ENCODE data around the gene ACHE.
"Not testable (repeated sequence)": the region's sequence is repeated elsewhere in the genome, so short reads cannot be mapped to it uniquely, and the experiment has no call there.

ACHE gene

DNA sequence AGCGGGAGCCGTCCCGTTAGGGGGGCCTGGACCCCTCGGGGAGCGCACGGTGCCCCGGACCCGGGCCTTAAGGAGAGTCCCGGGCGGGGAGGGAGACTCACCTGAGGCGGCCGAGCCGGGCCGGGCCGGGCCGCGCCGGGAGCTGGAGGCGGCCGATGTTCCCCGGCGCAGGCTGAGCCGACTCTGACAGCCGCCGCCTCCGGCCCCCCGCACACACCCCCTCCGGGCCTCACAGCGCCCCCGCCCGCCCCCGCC is at the start of gene ACHE:
Gene ACHE (minus strand): TSS at position 188 of the 255 bp plus-strand sequence. CDS start 1,656 bp downstream, outside the sequence.
- DNase-seq (ENCODE audit: low read depth in 2 of 2) = no peak

DNA sequence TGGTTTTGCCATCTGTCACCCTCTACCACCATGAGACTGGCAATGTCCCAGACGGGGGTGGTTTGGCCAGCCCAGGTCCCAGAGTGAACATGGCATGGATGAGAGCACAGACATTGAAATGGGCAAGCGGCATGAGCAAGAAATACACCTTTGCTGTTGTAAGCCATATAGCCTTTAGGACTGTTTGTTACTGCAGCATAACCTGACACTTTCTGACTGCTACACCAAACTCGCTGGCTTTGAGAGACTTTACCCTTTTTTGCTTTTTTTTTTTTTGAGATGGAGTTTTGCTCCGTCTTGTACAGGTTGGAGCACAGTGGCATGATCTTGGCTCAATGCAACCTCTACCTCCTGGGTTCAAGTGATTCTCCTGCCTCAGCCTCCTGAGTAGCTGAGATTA is 48.5 kb upstream of the ACHE start:
- no peak for DNase-seq (ENCODE audit: low read depth in 2 of 2)

DNA sequence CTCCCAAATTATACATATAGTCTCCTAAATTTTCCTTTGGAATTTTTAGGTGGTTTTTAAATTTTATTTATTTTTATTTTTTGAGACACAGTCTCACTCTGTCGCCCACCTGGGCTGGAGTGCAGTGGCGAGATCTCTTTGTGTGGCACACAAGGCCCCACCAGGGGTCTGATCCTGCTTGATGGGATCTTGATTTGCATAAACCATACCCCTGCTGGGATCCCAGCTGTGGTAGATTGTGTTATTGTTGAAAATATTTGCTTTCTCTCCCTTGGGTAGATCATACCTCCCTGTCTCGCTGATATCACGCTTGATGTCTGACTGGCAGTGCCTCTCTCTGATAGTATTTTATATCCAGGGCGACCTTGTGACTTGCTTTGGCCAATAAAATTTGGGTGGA is 48.0 kb upstream of the ACHE start:
- DNase-seq (ENCODE audit: low read depth in 2 of 2) = no peak

DNA sequence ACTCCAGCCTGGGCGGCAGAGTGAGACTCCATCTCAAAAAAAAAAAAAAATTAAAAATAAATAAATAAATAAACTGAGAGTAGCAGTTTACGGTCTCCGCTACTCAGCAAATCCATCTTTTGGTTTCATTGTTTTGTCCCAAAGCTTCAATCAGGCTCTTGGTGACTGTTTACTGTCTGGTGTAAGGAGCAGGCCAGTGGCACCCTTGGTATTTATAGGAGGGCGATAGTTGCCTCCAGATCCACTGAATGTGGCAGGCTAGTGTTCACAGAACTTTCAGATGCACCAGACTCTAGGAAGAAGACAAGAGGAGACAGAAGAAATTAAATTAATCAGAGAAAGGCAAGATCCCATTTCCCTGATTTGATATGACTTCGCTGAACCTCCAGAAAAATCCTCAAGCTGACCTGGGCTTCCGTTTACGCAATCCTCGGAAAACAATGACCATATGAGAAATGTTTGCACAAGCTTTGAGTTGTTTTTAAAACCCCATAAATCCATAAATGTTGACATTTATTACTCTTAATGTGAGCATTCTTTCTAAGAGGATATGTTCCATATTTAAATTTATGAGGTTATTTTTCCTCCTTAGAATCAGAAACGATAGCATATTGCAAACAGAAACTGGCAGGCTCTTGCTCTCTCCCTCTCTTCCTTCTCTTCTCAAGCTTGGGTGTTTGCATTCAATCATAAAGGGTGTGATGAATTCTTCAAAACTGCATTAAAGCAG is 46.5 kb upstream of the ACHE start:
- DNase-seq (ENCODE audit: low read depth in 2 of 2) = no peak

DNA sequence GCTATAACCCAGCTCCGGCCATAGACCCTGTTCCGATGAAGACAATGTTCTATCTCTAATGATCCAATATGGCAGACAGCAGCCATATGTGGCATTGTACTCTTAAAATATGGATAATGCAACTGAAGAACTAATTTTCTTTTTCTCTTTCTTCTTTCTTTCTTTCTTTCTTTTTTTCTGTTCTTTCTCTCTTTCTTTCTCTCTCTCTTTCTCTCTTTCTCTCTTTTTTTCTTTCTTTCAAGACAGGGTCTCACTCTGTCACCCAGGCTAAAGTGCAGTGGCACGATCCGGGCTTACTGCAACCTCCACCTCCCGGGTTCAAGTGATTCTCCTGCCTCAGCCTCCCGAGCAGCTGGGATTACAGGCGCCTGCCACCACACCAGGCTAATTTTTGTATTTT is 40.5 kb upstream of the ACHE start:
- DNase-seq (ENCODE audit: low read depth in 2 of 2) = not testable (repeated sequence)

DNA sequence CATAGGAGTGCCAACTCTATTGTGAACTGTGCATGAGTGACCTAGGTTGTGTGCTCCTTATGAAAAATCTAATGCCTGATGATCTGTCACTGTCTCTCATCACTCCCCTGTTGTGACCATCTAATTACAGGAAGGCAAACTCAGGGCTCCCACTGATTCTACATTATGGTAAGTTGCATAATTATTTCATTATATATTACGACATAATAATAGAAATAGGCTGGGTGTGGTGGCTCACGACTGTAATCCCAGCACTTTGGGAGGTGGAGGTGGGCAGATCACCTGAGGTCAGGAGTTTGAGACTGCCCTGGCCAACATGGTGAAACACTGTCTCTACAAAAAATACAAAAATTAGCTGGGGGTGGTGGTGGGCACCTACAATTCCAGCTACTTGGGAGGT is 39.7 kb upstream of the ACHE start:
- DNase-seq (ENCODE audit: low read depth in 2 of 2) = not testable (repeated sequence)

DNA sequence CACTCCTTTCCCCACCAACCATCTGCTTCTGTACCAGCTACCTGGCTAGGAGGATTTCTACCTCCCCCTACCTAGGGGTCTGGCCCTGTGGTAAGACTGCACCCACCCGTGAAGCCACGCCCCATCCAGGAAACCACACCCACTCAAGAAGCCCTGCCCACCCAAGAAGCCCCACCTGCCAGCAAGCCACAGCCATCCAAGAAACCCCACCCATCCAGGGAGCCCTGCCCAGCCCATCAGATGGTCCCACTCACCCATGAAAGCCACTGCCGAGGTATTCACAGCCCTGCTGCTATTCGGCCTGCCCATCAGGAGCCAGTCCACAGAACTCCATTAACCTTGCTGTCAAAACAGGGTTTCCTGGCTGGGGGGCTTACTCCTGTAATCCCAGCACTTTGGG is 38.0 kb upstream of the ACHE start:
- no peak for DNase-seq (ENCODE audit: low read depth in 2 of 2)

DNA sequence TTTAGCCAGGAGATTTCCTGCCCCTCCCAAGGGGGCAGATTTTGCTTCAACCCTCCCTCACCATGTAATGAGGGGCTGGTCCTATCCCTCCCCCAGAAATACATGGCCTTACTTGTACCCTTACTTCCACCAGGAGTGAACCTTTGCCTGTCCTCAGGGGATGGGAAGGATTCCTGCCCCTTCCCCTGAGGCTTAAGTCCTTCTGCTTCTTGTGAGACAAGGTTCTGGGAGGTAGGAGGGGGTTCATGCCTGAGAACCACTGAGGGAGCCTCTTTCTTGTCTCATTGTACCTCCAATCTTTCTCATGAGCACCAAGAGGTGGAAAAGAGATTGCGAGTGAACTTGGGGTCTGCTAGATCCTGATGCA is 34.1 kb upstream of the ACHE start:
- no peak for DNase-seq (ENCODE audit: low read depth in 2 of 2)

DNA sequence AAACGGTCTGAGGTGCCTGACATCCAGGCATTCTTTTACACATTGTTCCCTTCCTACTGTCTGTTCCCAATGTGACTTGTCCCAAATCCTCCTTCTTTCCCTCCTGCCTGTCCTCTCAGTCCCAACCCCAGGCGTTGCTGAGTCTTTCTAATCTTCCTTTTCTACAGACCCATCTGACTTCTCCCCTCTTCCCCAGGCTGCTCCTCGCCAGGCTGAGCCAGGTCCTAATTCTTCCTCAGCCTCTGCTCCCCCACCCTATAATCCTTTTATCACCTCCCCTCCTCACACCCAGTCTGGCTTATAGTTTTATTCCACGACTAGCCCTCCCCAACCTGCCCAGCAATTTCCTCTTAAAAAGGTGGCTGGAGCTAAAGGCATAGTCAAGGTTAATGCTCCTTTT is 27.9 kb upstream of the ACHE start:
- not testable (repeated sequence) for DNase-seq (ENCODE audit: low read depth in 2 of 2)

DNA sequence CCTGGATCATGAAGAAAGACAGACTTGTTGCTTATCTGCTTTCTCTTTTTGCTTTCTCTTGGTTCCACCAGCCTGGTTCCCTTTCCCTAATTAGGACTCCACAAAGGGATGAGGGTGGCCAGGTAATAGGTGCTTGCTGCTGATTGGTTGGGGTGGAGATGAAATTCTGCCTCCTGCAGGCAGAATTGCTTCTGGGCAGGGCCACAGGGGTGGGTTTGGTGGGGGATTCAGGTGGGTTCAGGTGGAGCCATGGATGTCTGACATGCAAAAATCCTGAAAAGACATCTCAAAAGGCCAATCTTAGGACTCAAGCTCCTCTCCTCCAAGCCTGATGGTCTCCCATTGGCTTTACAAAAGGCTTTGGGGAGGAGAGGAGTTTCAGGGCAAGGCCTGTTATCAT is 25.4 kb upstream of the ACHE start:
- DNase-seq (ENCODE audit: low read depth in 2 of 2) = no peak

DNA sequence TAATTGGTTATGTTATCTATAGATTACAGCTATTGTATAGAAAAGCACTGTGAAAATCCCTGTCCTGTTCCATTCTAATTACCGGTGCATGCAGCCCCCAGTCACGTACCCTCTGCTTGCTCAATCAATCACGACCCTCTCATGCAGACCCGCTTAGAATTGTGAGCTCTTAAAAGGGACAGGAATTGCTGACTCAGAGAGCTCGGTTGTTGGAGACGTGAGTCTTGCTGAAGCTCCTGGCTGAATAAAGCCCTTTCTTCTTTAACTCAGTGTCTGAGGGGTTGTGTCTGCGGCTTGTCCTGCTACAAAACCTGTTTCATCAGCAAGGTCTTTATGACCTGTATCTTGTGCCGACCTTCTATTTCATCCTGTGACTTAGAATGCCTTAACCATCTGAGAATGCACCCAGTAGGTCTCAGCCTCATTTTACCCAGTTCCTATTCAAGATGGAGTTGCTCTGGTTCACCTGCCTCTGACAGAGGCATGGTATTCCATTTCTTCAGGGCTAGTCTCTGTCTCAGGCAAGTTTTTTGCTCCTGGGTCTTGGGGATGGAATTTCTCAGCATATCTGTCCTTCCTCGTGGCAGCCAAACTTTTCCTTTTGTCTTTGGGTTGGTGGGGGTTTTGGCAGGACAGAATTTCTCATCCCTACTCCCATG is 24.2 kb upstream of the ACHE start:
- not testable (repeated sequence) for DNase-seq (ENCODE audit: low read depth in 2 of 2)

DNA sequence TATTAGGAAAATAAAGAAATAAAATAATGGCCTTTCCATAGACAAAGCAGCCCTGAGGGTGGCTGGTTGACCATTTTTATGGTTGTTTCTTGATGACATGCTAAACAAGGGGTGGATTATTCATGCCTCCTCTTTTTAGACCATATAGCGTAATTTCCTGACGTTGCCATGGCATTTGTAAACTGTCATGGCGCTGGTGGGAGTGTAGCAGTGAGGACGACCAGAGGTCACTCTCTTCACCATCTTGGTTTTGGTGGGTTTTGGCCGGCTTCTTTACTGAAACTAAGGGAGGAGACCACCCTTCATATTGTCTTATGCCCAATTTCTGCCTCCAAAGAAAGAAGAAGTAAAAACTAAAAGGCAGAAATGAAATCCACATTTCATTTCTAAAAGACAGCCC is 23.6 kb upstream of the ACHE start:
- DNase-seq (ENCODE audit: low read depth in 2 of 2) = not testable (repeated sequence)

DNA sequence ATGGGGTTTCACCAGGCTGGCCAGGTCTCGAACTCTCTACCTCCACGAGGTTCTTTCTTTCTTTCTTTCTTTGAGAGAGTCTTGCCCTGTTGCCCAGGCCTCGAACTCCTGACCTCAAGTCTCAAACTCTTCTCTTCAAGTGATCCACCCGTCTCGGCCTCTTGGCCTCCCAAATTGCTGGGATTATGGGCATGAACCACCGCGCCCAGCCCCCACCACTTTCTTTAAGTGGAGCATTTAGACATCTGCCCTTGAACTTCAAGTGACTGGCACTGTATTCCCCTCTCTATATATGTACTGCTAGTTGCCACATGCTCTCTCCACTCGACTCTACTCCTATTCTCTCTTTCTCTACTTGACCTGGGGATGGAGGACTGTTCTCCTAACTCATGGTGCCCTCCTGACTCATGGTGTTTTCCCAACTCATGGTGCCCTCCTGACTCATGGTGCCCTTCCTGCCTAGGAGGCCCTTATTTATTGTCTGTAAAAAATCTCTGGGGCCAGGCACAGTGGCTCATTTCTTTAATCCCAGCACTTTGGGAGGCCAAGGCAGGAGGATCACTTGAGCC is 19.3 kb upstream of the ACHE start:
- DNase-seq (ENCODE audit: low read depth in 2 of 2) = no peak

DNA sequence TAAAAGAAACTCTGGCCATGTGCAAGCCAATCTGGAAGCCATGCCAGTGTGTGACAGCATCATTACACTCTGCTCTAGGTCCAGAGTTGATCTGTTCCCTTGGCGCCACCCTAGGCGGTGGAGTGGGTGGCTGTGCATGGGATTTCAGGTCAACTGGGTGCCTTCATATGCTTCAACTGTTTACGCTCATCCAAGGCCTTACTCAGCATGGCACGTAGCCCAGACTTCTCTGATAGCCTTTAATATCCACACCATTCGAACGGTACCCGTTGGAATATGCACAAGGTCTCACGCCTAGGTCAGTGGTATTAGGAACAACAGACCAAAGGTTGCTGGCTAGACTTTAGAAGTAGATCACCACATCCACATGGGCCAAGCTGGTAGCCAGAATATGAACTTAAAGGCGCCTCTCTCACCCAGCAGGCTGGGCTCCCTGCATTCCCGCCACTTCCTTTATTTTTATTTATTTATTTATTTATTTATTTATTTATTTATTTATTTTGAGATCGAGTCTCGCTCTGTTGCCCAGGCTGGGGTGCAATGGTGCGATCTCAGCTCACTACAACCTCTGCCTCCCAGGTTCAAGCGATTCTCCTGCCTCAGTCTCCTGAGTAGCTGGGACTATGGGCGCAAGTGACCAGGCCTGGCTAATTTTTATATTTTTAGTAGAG is 18.7 kb upstream of the ACHE start:
- no peak for DNase-seq (ENCODE audit: low read depth in 2 of 2)

DNA sequence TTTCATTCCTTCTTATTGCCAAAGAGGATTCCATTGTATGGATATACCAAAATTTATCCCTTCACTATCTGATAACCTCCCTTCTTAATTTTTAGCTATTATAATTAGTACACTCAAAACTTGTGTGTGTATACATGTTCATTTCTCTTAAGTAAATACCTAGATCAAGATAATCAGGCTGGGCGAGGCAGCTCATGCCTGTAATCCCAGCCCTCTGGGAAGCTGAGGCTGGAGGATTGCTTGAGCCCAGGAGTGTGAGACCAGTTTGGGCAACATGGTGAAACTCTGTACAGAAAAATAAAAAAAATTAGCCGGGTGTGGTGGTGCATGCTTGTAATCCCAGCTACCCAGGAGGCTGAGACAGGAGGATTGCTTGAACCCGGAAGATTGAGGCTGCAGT is 15.8 kb upstream of the ACHE start:
- no peak for DNase-seq (ENCODE audit: low read depth in 2 of 2)

DNA sequence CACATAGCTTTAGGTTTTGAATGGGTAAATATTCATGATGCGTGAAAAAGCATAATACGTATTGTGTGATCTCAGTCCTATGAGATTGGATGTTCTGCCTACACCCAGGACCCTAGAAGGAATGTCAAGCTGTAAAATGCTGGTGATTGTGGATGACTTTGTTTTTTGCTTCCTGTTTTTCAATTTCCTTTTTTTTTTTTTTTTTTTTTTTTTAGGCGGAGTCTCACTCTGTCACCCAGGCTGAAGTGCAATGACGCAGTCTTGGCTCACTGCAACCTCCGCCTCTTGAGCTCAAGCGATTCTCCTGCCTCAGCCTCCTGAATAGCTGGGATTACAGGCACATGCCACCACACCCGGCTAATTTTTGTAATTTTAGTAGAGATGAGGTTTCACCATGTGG is 14.8 kb upstream of the ACHE start:
- not testable (repeated sequence) for DNase-seq (ENCODE audit: low read depth in 2 of 2)

DNA sequence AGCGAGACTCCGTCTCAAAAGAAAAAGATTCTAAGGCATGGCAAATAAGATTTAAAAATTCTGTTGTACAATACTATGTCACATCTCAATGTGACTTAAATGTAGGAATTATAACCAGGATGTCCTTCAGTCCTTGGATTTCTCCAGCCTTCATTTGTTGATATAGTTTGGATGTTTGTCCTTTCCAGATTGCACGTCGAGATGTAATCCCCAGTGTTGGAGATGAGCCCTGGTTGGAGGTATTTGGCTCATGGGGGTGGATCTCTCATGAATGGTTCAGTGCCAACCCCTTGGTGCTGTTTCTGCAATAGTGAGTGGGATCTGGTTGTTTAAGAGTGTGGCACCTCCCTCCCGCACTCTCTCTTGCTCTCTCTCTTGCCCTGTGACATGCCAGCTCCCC is 12.8 kb upstream of the ACHE start:
- DNase-seq (ENCODE audit: low read depth in 2 of 2) = no peak

DNA sequence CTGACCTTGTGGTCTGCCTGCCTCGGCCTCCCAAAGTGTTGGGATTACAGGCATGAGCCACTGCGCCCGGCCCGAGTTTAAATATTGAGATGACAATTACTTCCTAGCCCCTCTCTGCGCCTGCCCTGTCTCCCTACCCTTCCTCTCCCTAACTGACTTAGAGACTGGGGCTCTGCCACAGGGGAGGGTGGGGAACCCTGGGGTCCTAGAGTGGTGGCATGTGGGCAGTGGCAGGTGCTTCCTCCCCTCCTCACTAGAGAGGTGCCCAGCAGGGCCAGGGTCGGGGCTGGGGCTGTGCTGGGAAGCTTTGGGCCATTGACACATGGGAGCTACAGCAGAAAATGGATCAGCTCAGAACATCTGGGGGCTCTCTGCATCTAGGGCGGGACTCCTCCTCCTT is 7.0 kb upstream of the ACHE start:
- DNase-seq (ENCODE audit: low read depth in 2 of 2) = no peak

DNA sequence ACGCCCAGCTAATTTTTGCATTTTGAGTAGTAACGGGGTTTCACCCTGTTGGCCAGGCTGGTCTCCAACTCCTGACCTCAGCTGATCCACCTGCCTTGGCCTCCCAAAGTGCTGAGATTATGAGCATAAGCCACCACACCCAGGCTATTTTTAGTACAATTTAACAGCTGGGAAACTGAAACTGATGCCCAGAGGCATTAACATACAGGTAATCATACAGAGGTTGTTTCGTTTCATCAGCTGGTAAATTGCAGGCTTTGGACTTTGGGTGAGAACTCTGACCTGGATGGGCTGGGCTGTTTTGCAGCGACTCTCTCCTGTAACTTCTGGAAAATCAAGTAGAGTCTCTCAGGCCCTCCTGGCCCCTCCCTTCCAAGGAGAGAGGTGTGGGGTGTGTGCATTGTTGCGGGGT is 6.2 kb upstream of the ACHE start:
- DNase-seq (ENCODE audit: low read depth in 2 of 2) = no peak

DNA sequence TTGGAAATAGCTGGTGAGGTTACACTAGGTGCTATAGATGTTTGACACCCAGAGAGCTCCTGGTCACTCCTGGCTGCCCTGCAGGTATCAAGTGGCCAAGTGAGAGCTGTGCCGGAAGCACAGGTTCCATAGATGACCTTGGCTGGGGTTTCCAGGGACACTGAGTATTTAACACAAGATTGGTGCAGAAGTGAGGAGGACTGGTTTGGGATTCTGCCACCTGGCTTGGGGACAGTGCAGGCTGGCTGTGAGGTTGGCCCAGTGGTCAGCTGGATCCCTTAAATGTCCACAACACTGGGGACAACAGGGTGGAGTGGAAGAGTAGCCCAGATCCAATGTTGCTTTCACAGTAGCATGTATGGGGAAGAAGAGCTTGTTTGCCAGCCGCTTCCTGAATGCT is 5.3 kb upstream of the ACHE start:
- no peak for DNase-seq (ENCODE audit: low read depth in 2 of 2)

DNA sequence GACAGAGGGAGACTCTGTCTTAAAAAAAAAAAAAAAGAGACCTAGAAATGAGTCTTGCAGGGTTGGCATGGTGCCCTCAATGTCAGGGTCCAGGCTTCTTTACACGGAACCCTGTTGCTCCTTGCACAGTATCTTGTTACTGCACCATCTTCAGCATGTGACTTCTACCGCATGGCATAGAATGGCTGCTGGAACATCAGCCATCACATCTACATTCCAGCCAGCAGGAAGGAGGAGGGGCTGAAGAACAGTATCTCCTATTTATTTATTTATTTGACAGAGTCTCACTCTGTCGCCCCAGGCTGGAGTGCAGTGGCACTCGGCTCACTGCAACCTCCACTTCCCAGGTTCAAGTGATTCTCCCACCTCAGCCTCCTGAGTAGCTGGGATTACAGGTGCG is 3.7 kb upstream of the ACHE start:
- DNase-seq (ENCODE audit: low read depth in 2 of 2) = no peak

DNA sequence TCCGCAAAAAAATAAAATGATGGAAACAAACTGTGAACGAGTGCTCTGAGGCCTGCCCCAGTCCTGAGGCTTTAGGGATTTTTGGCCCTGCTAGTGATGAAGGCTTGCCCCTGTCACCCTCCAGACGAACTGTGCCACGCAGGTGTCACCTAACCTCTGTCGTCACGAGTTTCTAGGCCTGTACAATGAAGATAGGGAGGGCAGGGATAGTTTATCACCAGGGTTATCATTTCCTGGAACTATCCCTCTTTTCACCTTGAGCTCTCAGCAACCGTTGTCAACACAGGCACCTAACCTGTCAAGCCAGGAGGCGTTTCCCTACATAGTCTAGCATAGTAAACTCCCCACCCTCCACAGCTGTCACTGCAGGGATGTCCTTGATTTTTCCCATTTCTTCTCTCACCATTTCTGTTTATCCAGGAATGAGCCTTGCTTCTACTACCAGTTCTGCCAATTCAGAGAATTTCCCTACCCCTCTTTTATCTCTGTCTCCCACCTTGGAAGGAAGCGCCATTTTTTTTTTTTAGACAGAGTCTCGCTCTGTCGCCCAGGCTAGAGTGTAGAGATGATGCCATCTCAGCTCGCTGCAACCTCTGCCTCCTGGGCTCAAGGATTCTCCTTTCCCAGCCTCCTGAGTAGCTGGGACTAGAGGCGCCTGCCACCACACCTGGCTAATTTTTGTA is 2.2 kb upstream of the ACHE start:
- no peak for DNase-seq (ENCODE audit: low read depth in 2 of 2)

Data from activated CD8-positive, alpha-beta memory T cell treated with anti-CD3 and anti-CD28 coated beads for 4 hours (primary cell).